ENCODE data around the gene NOL9.

DNA sequence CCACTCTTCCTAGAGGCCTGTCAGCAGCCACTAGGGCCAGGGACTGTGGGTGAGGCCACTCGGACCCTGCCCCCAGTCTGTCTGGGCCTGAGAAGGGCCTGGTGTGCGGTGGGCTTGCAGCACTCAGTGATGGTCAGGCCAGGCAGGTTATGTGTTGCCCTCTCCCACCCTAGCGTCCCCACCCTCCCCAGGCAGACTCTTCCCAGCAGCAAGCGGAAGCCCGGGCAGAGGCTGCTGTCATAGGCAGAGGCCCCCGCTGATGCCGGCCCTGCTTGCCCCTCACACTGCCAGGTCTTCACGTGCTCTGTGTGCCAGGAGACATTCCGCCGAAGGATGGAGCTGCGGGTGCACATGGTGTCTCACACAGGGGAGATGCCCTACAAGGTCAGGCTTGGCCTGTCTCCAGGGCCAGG lies 32.1 kb upstream of the NOL9 start:
- TF ChIP-seq, protein P1, sequence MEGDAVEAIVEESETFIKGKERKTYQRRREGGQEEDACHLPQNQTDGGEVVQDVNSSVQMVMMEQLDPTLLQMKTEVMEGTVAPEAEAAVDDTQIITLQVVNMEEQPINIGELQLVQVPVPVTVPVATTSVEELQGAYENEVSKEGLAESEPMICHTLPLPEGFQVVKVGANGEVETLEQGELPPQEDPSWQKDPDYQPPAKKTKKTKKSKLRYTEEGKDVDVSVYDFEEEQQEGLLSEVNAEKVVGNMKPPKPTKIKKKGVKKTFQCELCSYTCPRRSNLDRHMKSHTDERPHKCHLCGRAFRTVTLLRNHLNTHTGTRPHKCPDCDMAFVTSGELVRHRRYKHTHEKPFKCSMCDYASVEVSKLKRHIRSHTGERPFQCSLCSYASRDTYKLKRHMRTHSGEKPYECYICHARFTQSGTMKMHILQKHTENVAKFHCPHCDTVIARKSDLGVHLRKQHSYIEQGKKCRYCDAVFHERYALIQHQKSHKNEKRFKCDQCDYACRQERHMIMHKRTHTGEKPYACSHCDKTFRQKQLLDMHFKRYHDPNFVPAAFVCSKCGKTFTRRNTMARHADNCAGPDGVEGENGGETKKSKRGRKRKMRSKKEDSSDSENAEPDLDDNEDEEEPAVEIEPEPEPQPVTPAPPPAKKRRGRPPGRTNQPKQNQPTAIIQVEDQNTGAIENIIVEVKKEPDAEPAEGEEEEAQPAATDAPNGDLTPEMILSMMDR (IDR thresholded peaks at IDR 0.05) = no peak
- no peak for TF ChIP-seq EP300 (IDR thresholded peaks at IDR 0.05)

Measured in stomach (tissue), 4 donors.